Esophagus muscularis mucosa (tissue), 4 donors: ENCODE measurements around the gene HADHA.

Source experiments
- CTCF ChIP-seq, 3 experiments: fragments of 200-600 bp in 2 of 3; fragments of 450-650 bp in 1 of 3; sonication (generic) in 2 of 3; IDR thresholded peaks; one replicate each; pipeline ENCODE4 v1.5.1; 2017 to 2019; ENCODE audit warnings: antibody characterized with exemption in 3 of 3, mild to moderate bottlenecking in 2 of 3, moderate library complexity in 1 of 3
- EP300 ChIP-seq: sonication (generic); formaldehyde crosslinking; IDR thresholded peaks from one replicate; pipeline ENCODE4 v1.6.1; 2017; ENCODE audit warnings: antibody characterized with exemption
- POLR2A ChIP-seq: fragments of 450-650 bp; IDR thresholded peaks from one replicate; pipeline ENCODE4 v1.6.1; 2017; ENCODE audit warnings: antibody characterized with exemption, moderate library complexity, mild to moderate bottlenecking, low read depth
- POLR2AphosphoS5 ChIP-seq, 2 donors: sonication (generic); formaldehyde crosslinking; IDR thresholded peaks; one replicate each; pipeline ENCODE4 v1.6.1; 2017; ENCODE audit warnings: antibody characterized with exemption in 2 of 2

- no peak for TF ChIP-seq CTCF (IDR thresholded peaks at IDR 0.05)
- TF ChIP-seq EP300, result no peak
- no peak for TF ChIP-seq POLR2AphosphoS5 (IDR thresholded peaks at IDR 0.05)
- TF ChIP-seq POLR2A, result no peak
These were observed 32.4 kb downstream of the HADHA start for GRCh38 chr2:26212011-26212410.
